Activated CD8-positive, alpha-beta memory T cell treated with anti-CD3 and anti-CD28 coated beads, Interleukin-2, amount 50 U/mL, for 4 hours (primary cell): ENCODE data around the gene RPS6KC1.
"Not testable (repeated sequence)": the region's sequence is repeated elsewhere in the genome, so short reads cannot be mapped to it uniquely, and the experiment has no call there.

Experiments
- DNase-seq: peaks from one replicate; pipeline ENCODE4 v3.0.0-alpha.2; 2020

RPS6KC1 gene

GRCh38 chr1:213159376-213159775 is 108.3 kb downstream of the RPS6KC1 start:
- no peak for DNase-seq

GRCh38 chr1:213160442-213160841 is 109.4 kb downstream of the RPS6KC1 start:
- not testable (repeated sequence) for DNase-seq

- no peak for DNase-seq
Measured at GRCh38 chr1:213162338-213162737, 111.3 kb downstream of the RPS6KC1 start.

GRCh38 chr1:213162862-213163261 is 111.8 kb downstream of the RPS6KC1 start:
- DNase-seq, result no peak

GRCh38 chr1:213163278-213163711 is 112.3 kb downstream of the RPS6KC1 start:
- DNase-seq, result no peak

GRCh38 chr1:213164561-213164960 is 113.5 kb downstream of the RPS6KC1 start:
- DNase-seq, result no peak

GRCh38 chr1:213166852-213167251 is 115.8 kb downstream of the RPS6KC1 start:
- no peak for DNase-seq

- no peak for DNase-seq
Measured at GRCh38 chr1:213171711-213172110, 120.7 kb downstream of the RPS6KC1 start.

GRCh38 chr1:213176341-213176740 is 125.3 kb downstream of the RPS6KC1 start:
- no peak for DNase-seq

GRCh38 chr1:213179784-213180183 is 128.7 kb downstream of the RPS6KC1 start:
- no peak for DNase-seq

- DNase-seq, result no peak
Measured at GRCh38 chr1:213180833-213181232, 129.8 kb downstream of the RPS6KC1 start.

- no peak for DNase-seq
Measured at GRCh38 chr1:213183036-213183672, 132.1 kb downstream of the RPS6KC1 start.

- no peak for DNase-seq
Measured at GRCh38 chr1:213186168-213186567, 135.1 kb downstream of the RPS6KC1 start.

GRCh38 chr1:213192026-213192425 is 141.0 kb downstream of the RPS6KC1 start:
- no peak for DNase-seq

GRCh38 chr1:213194383-213194782 is 143.3 kb downstream of the RPS6KC1 start:
- DNase-seq, result no peak

- DNase-seq, result no peak
Measured at GRCh38 chr1:213194855-213195254, 143.8 kb downstream of the RPS6KC1 start.

- DNase-seq, result not testable (repeated sequence)
Measured at GRCh38 chr1:213196328-213197054, 145.4 kb downstream of the RPS6KC1 start.

- no peak for DNase-seq
Measured at GRCh38 chr1:213200630-213201029, 149.6 kb downstream of the RPS6KC1 start.

- DNase-seq, result no peak
Measured at GRCh38 chr1:213201380-213202155, 150.5 kb downstream of the RPS6KC1 start.

GRCh38 chr1:213211201-213211600 is 160.2 kb downstream of the RPS6KC1 start:
- DNase-seq, result no peak

- not testable (repeated sequence) for DNase-seq
Measured at GRCh38 chr1:213219076-213219475, 168.0 kb downstream of the RPS6KC1 start.

GRCh38 chr1:213221209-213221608 is 170.2 kb downstream of the RPS6KC1 start:
- DNase-seq, result no peak

GRCh38 chr1:213227458-213227857 is 176.4 kb downstream of the RPS6KC1 start:
- no peak for DNase-seq

GRCh38 chr1:213231795-213232231 is 180.8 kb downstream of the RPS6KC1 start:
- no peak for DNase-seq
